Nephron (organoid): ENCODE results near the gene NHSL1.

ENCODE experiments used
- H3K27ac Mint-ChIP-seq, 3 experiments: 2 replicates each; pipeline ENCODE4 v1.8.0; 2020; ENCODE audit warnings: mixed read lengths in 3 of 3, mild to moderate bottlenecking in 2 of 3, moderate library complexity in 1 of 3
- H3K27me3 Mint-ChIP-seq: 2 replicates; pipeline ENCODE4 v1.8.0; 2021; ENCODE audit warnings: low read depth, mild to moderate bottlenecking, moderate library complexity, mixed read lengths
- H3K36me3 Mint-ChIP-seq: 2 replicates; pipeline ENCODE4 v1.8.0; 2020; ENCODE audit warnings: low read depth, mixed read lengths
- H3K4me1 Mint-ChIP-seq: 2 replicates; pipeline ENCODE4 v1.8.0; 2020; ENCODE audit warnings: mixed read lengths
- H3K4me3 Mint-ChIP-seq, 3 experiments: 2 replicates each; pipeline ENCODE4 v1.8.0; 2020; ENCODE audit warnings: mild to moderate bottlenecking in 3 of 3, mixed read lengths in 3 of 3, moderate library complexity in 2 of 3
- H3K9me3 Mint-ChIP-seq: 2 replicates; pipeline ENCODE4 v1.8.0; 2020; ENCODE audit warnings: mixed read lengths
- CTCF ChIP-seq, 3 experiments: fragments of 200-600 bp; sonication (generic); IDR thresholded peaks; one replicate each; pipeline ENCODE4 v1.5.0; 2021; ENCODE audit warnings: antibody characterized with exemption in 3 of 3; ENCODE audit not compliant: unreplicated experiment in 3 of 3

NHSL1 gene

GRCh38 chr6:138441965-138442364, 57.3 kb downstream of the NHSL1 start:
- Mint-ChIP-seq H3K9me3 (no peaks in the 10 kb centered on the region), H3K4me3 (no peak overlapping the region), H3K27me3 (no peaks in the 10 kb centered on the region), H3K36me3 (peaks cover 18% of the 10 kb centered on the region), H3K4me1 (no peaks in the 10 kb centered on the region), H3K27ac (no peak overlapping the region)
- no peak for TF ChIP-seq CTCF (IDR thresholded peaks at IDR 0.05; ENCODE audit: unreplicated experiment in 3 of 3)

- Mint-ChIP-seq H3K4me1 (no peaks in the 10 kb centered on the region), H3K36me3 (peaks cover 27% of the 10 kb centered on the region), H3K27ac (no peak overlapping the region), H3K27me3 (no peaks in the 10 kb centered on the region), H3K4me3 (no peak overlapping the region), H3K9me3 (no peaks in the 10 kb centered on the region)
- no peak for TF ChIP-seq CTCF (IDR thresholded peaks at IDR 0.05; ENCODE audit: unreplicated experiment in 3 of 3)
Observed at GRCh38 chr6:138440758-138441357, 58.4 kb downstream of the NHSL1 start.

- H3K27me3 Mint-ChIP-seq: no peaks in the 10 kb centered on the region
- H3K9me3 Mint-ChIP-seq: no peaks in the 10 kb centered on the region
- peaks cover 28% of the 10 kb centered on the region for H3K36me3 Mint-ChIP-seq
- no peak overlapping the region for H3K27ac Mint-ChIP-seq
- H3K4me1 Mint-ChIP-seq: no peaks in the 10 kb centered on the region
- no peak for TF ChIP-seq CTCF (IDR thresholded peaks at IDR 0.05; ENCODE audit: unreplicated experiment in 3 of 3)
- no peak overlapping the region for H3K4me3 Mint-ChIP-seq
Observed at GRCh38 chr6:138440296-138440695, 59.0 kb downstream of the NHSL1 start.

GRCh38 chr6:138439546-138439945, 59.7 kb downstream of the NHSL1 start:
- Mint-ChIP-seq H3K4me3 (no peak overlapping the region), H3K4me1 (no peaks in the 10 kb centered on the region), H3K9me3 (no peaks in the 10 kb centered on the region), H3K27me3 (no peaks in the 10 kb centered on the region), H3K27ac (no peak overlapping the region), H3K36me3 (peaks cover 28% of the 10 kb centered on the region)
- TF ChIP-seq CTCF (IDR thresholded peaks at IDR 0.05; ENCODE audit: unreplicated experiment in 3 of 3): no peak

GRCh38 chr6:138434925-138435324, 64.4 kb downstream of the NHSL1 start:
- H3K27ac Mint-ChIP-seq: no peak overlapping the region
- no peak overlapping the region for H3K4me3 Mint-ChIP-seq
- TF ChIP-seq CTCF (IDR thresholded peaks at IDR 0.05; ENCODE audit: unreplicated experiment in 3 of 3): no peak
- H3K27me3 Mint-ChIP-seq: no peaks in the 10 kb centered on the region
- H3K4me1 Mint-ChIP-seq: peaks cover 13% of the 10 kb centered on the region
- peaks cover 15% of the 10 kb centered on the region for H3K36me3 Mint-ChIP-seq
- no peaks in the 10 kb centered on the region for H3K9me3 Mint-ChIP-seq

GRCh38 chr6:138434096-138434495, 65.2 kb downstream of the NHSL1 start:
- H3K27me3 Mint-ChIP-seq: no peaks in the 10 kb centered on the region
- TF ChIP-seq CTCF (IDR thresholded peaks at IDR 0.05; ENCODE audit: unreplicated experiment in 3 of 3): no peak
- H3K9me3 Mint-ChIP-seq: no peaks in the 10 kb centered on the region
- H3K4me1 Mint-ChIP-seq: peaks cover 21% of the 10 kb centered on the region
- H3K36me3 Mint-ChIP-seq: peaks cover 14% of the 10 kb centered on the region
- H3K4me3 Mint-ChIP-seq: no peak overlapping the region
- no peak overlapping the region for H3K27ac Mint-ChIP-seq
